Measurements from ENCODE around the gene CDC23. TPM values are rescaled to one million over a fixed set of nuclear protein-coding genes. Genes with fewer than 3 reads are reported as not detected.

Gene CDC23
- total and polyA plus RNA-seq, 10 of the 15 experiments (the other 5 are each of a cell fraction or from before 2014, with no cell fraction given), result 37.1 to 66.1 (median 48.6) TPM

GRCh38 chr5:138178516-138179276, 34.4 kb downstream of the CDC23 start, which contains the start of the genes BRD8 and KIF20A (continued):
- peak; percentile 100 for TF ChIP-seq E2F4 (IDR thresholded peaks at IDR 0.05; ENCODE audit: low read depth, low read length)
- peak in 1 of 2 experiments; percentile 13; a peak in 2 of 4 replicates for TF ChIP-seq EP300 (IDR thresholded peaks at IDR 0.05; ENCODE audit: borderline replicate concordance in 1 of 2, control insufficient read depth in 1 of 2, low read depth in 2 of 2, low read length in 2 of 2)
- TF ChIP-seq RUNX3 (IDR thresholded peaks at IDR 0.05; ENCODE audit: low read length), result 0 out of 2 replicates have a peak, but pooled peaks have one; percentile 34
- peak; percentile 69; the same call in 1 of the 2 replicates for TF ChIP-seq CREM (IDR thresholded peaks at IDR 0.05; ENCODE audit: low read depth)
- TF ChIP-seq EGR1 (IDR thresholded peaks at IDR 0.05; ENCODE audit: borderline replicate concordance in 1 of 2, low read depth in 2 of 2, low read length in 2 of 2), result no peak
- TF ChIP-seq PBX3 (IDR thresholded peaks at IDR 0.05; ENCODE audit: insufficient replicate concordance, low read depth, low read length), result no peak
- peak; percentile 67; the same call in 1 of the 2 replicates for TF ChIP-seq ZNF207 (IDR thresholded peaks at IDR 0.05; ENCODE audit: borderline replicate concordance)
- 0 out of 4 replicates have a peak, but pooled peaks of 1 of the 2 experiments have one; percentile 5 for TF ChIP-seq SRF (IDR thresholded peaks at IDR 0.05; ENCODE audit: low read depth in 2 of 2, low read length in 2 of 2)
- TF ChIP-seq IKZF1 (conservative IDR thresholded peaks at IDR 0.05), result peak; percentile 97
- peak; percentile 88 for TF ChIP-seq RELB (IDR thresholded peaks at IDR 0.05; ENCODE audit: low read depth)
- TF ChIP-seq RCOR1 (conservative IDR thresholded peaks at IDR 0.05; ENCODE audit: low read depth, low read length), result no peak
- TF ChIP-seq ZNF622 (IDR thresholded peaks at IDR 0.05), result no peak
- peak; percentile 98 for TF ChIP-seq MAX (IDR thresholded peaks at IDR 0.05; ENCODE audit: low read depth, low read length)
- TF ChIP-seq ZBTB40 (IDR thresholded peaks at IDR 0.05; ENCODE audit: borderline replicate concordance), result peak; percentile 93
- peak; percentile 100 for TF ChIP-seq NKRF (conservative IDR thresholded peaks at IDR 0.05)
